Measurements from ENCODE around the gene PTGDS.

DNA sequence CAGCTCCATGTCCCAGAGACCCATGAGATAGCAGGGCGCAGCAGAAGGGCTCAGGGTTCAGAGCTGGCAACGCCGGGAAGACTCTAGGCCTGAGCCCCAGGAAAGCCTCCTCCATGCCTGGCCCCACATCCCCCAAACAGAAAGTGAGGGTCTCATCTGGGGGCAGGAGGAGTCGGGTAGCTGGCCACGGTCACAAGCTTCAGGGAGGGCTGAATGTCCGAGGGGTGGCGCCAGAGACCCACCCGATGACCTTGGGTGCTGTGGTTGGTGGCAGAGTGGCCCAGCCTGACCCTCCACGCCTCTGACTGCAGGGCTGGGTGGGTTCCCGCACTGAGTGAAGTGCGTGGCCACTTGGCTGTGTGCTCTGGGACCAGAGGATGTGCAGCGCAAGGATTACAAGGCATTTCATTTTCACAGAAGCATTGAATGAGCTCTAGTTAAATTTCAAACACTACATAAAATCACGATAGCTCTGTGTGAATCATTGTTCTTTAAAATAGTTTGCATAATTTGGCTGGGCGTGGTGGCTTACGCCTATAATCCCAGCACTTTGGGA, 29.3 kb upstream of the PTGDS start:
- TF ChIP-seq CSDC2 (CRISPR knock-in tag; IDR thresholded peaks at IDR 0.05): no peak
- no peak for TF ChIP-seq ISL1 (CRISPR knock-in tag; IDR thresholded peaks at IDR 0.05)
- TF ChIP-seq, protein P1, sequence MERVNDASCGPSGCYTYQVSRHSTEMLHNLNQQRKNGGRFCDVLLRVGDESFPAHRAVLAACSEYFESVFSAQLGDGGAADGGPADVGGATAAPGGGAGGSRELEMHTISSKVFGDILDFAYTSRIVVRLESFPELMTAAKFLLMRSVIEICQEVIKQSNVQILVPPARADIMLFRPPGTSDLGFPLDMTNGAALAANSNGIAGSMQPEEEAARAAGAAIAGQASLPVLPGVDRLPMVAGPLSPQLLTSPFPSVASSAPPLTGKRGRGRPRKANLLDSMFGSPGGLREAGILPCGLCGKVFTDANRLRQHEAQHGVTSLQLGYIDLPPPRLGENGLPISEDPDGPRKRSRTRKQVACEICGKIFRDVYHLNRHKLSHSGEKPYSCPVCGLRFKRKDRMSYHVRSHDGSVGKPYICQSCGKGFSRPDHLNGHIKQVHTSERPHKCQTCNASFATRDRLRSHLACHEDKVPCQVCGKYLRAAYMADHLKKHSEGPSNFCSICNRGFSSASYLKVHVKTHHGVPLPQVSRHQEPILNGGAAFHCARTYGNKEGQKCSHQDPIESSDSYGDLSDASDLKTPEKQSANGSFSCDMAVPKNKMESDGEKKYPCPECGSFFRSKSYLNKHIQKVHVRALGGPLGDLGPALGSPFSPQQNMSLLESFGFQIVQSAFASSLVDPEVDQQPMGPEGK (CRISPR knock-in tag; IDR thresholded peaks at IDR 0.05; ENCODE audit: borderline replicate concordance): no peak

Measured in SK-N-SH treated with all-trans-retinoic acid at 6 μM for 48 hours (cell line).